DND-41 (cell line): Measurements from ENCODE around the gene TNFRSF8.
A peak's percentile ranks its signal among the peaks of the same experiment; 100 is the strongest.

Experiments used
- ATAC-seq: fragments of 200-7000 bp; cut with Tn5 transposase; 3 replicates; pipeline ENCODE4 v1.9.1; 2021; ENCODE audit warnings: low read depth; ENCODE audit not compliant: insufficient read depth
- DNase-seq: peaks from one replicate; pipeline ENCODE4 v3.0.0-alpha.2; 2020
- H2AFZ ChIP-seq: 2 replicates; pipeline ENCODE4 v1.6.0; 2012; ENCODE audit warnings: low read depth, low read length
- H3K27ac ChIP-seq: 2 replicates; pipeline ENCODE4 v1.5.1; 2012; ENCODE audit warnings: low read length, inconsistent platforms
- H3K27me3 ChIP-seq: fragments of 200-600 bp; sonication (generic); 2 replicates; pipeline ENCODE4 v1.6.0; 2012; ENCODE audit warnings: low read length, mild to moderate bottlenecking, inconsistent platforms; ENCODE audit not compliant: insufficient read depth, poor library complexity
- H3K36me3 ChIP-seq: 2 replicates; pipeline ENCODE4 v1.5.1; 2012; ENCODE audit warnings: low read length, inconsistent platforms; ENCODE audit not compliant: insufficient read depth
- H3K4me1 ChIP-seq: 2 replicates; pipeline ENCODE4 v1.5.1; 2012; ENCODE audit warnings: mild to moderate bottlenecking, low read length; ENCODE audit not compliant: insufficient read depth
- H3K4me2 ChIP-seq: 2 replicates; pipeline ENCODE4 v1.6.0; 2012; ENCODE audit warnings: mild to moderate bottlenecking, moderate library complexity, low read length, inconsistent platforms; ENCODE audit not compliant: insufficient read depth
- H3K4me3 ChIP-seq, 2 experiments: fragments of 200-600 bp in 1 of 2; shearing (Covaris generic) in 1 of 2; 2 replicates each; pipeline ENCODE4 v1.5.1; 2012 to 2016; ENCODE audit warnings: inconsistent platforms in 2 of 2, low read length in 2 of 2, mild to moderate bottlenecking in 2 of 2, low read depth in 1 of 2, moderate library complexity in 1 of 2
- H3K79me2 ChIP-seq: 2 replicates; pipeline ENCODE4 v1.6.0; 2012; ENCODE audit warnings: low read length, inconsistent platforms; ENCODE audit not compliant: insufficient read depth
- H3K9ac ChIP-seq: 2 replicates; pipeline ENCODE4 v1.6.0; 2012; ENCODE audit warnings: low read depth, mild to moderate bottlenecking, inconsistent platforms, low read length, moderate library complexity
- H3K9me3 ChIP-seq: 2 replicates; pipeline ENCODE4 v1.5.1; 2012; ENCODE audit warnings: low read length, moderate library complexity, mild to moderate bottlenecking, inconsistent platforms; ENCODE audit not compliant: insufficient read depth, severe bottlenecking
- H4K20me1 ChIP-seq: 2 replicates; pipeline ENCODE4 v1.6.0; 2012; ENCODE audit warnings: low read length; ENCODE audit not compliant: insufficient read depth
- EZH2 ChIP-seq: IDR thresholded peaks from 3 replicates; pipeline ENCODE4 v1.6.1; 2012; ENCODE audit warnings: borderline replicate concordance, low read depth, mild to moderate bottlenecking, moderate library complexity, low read length, inconsistent platforms; ENCODE audit not compliant: severe bottlenecking
- TF ChIP-seq, protein P1 (sequence below): IDR thresholded peaks from 2 replicates; pipeline ENCODE4 v1.5.1; 2012; ENCODE audit warnings: borderline replicate concordance, low read length, moderate library complexity, mild to moderate bottlenecking; ENCODE audit not compliant: poor library complexity, severe bottlenecking; ENCODE audit errors: extremely low read depth

TNFRSF8 gene

DNA sequence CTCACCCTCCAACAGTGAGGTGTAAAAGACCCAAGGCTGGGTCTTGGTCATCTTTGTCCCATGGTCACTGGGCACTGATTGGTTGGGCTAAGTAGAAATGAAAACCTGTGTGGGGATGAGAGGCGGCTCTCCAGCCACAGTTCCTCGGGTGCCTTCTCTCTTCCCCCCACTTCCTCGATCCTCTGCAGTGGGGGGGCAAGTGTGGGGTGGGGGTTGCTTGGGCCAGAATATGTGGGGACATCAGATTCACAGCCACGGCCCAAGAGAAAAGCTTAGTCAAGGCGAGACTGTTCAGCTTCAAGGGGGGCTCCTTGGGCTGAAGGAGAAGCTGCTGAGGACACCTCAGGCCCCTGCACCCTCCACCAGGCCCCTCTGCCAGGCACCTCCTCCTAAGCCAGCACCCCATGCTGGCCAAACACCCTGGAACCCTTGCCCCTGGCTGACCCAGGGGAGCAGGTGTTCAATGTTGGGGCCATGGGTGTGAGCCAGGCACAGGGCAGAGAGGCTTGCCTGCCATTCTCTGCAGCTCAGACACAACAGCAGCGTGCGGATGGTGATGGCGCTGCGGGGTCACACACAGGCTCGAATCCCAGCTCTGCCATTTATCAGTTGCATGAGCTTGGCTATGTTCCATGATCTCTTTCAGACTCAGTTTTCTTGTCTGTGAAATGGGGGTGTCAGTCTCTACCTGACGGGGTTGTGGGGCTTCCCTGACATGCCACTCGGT is 82.7 kb downstream of the TNFRSF8 start:
- Histone ChIP-seq H3K9me3 (no peaks in the 10 kb centered on the region), H3K9ac (no peak overlapping the region), H3K4me3 (no peak overlapping the region), H2AFZ (no peak overlapping the region), H3K27ac (no peak overlapping the region), H3K27me3 (no peaks in the 10 kb centered on the region), H3K79me2 (no peaks in the 10 kb centered on the region), H3K4me1 (no peaks in the 10 kb centered on the region), H3K4me2 (no peak overlapping the region), H3K36me3 (0 out of 2 replicates have a peak, but pooled peaks cover 3% of the 10 kb centered on the region), H4K20me1 (no peaks in the 10 kb centered on the region)
- ATAC-seq, result no peak
- TF ChIP-seq, protein P1, sequence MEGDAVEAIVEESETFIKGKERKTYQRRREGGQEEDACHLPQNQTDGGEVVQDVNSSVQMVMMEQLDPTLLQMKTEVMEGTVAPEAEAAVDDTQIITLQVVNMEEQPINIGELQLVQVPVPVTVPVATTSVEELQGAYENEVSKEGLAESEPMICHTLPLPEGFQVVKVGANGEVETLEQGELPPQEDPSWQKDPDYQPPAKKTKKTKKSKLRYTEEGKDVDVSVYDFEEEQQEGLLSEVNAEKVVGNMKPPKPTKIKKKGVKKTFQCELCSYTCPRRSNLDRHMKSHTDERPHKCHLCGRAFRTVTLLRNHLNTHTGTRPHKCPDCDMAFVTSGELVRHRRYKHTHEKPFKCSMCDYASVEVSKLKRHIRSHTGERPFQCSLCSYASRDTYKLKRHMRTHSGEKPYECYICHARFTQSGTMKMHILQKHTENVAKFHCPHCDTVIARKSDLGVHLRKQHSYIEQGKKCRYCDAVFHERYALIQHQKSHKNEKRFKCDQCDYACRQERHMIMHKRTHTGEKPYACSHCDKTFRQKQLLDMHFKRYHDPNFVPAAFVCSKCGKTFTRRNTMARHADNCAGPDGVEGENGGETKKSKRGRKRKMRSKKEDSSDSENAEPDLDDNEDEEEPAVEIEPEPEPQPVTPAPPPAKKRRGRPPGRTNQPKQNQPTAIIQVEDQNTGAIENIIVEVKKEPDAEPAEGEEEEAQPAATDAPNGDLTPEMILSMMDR, result no peak
- no peak for TF ChIP-seq EZH2
- DNase-seq, result no peak

DNA sequence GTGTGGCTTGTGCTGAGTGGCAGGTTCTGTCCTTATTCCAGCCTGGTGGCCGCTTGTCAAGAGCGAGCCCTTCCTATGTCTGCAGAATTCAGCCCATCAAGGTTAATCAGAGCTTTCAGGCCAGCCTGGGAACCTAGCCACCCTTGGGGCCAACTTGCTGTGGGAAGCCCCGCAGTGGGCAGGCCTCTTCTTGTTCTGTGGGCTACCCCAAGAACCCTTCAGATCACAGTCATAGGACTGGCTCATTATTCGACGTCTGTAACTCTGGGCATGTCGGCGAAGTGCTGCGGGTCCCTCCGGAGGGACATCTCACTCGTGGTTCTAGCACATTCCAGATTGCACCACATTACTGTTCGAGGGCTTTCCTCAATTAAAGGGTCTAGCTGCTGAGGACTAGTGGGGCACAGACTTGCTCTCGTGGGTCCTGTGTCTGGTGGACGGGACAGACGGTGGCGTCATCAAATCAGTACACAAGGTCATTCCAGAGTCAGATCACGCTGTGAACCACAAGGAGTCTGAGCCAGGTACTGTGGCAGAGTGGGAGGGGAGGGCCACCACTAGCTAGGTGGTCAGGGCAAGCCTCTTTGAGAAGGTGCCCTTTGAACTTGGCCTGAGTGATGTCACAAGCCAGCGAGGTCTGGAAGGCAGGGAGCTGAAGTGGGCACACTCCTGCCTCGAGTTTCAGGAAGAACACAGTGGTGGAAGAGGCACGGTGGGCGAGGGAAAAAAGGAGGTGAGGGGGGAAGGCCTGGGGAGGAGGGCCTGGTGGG is 83.4 kb downstream of the TNFRSF8 start:
- no peak overlapping the region for H3K4me2 ChIP-seq
- DNase-seq (no peak), ATAC-seq (peak; percentile 23; the same call in 2 of the 3 replicates)
- no peaks in the 10 kb centered on the region for H3K4me1 ChIP-seq
- no peak overlapping the region for H2AFZ ChIP-seq
- H3K4me3 ChIP-seq, result no peak overlapping the region
- H3K79me2 ChIP-seq, result no peaks in the 10 kb centered on the region
- no peak overlapping the region for H3K9ac ChIP-seq
- H3K9me3 ChIP-seq, result no peaks in the 10 kb centered on the region
- TF ChIP-seq, protein P1, result no peak
- no peak for TF ChIP-seq EZH2
- no peaks in the 10 kb centered on the region for H4K20me1 ChIP-seq
- no peak overlapping the region for H3K27ac ChIP-seq
- 0 out of 2 replicates have a peak, but pooled peaks cover 3% of the 10 kb centered on the region for H3K36me3 ChIP-seq
- H3K27me3 ChIP-seq, result no peaks in the 10 kb centered on the region

DNA sequence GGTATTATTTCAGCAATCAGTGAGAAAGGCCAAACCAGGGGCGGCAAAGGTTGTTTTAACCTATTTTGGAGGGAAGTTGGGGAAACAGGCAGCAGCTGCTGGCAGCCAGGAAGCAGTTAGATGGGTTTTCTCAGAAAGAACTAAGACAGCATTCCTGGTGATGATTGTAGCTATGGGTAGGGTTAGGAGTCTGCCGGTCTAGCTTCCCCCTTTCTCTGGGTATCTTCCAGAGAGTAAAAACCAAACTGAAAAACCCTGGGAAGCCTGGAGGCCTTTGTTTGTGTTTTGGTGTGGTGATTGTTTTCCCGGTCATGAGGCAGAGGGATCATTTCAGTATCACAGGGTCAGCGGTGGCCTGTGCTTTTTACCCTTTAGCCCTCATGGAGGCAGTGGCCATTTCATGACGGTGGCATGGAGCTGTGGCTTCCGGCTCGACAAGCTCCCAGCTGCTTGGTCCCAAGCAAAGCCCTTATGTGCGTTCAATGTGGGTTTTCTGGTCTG is 84.1 kb downstream of the TNFRSF8 start:
- TF ChIP-seq, protein P1, result no peak
- TF ChIP-seq EZH2, result no peak
- H4K20me1 ChIP-seq, result no peaks in the 10 kb centered on the region
- H3K9ac ChIP-seq, result no peak overlapping the region
- H3K79me2 ChIP-seq, result no peaks in the 10 kb centered on the region
- H3K9me3 ChIP-seq, result no peaks in the 10 kb centered on the region
- 0 out of 2 replicates have a peak, but pooled peaks cover 3% of the 10 kb centered on the region for H3K36me3 ChIP-seq
- H2AFZ ChIP-seq, result no peak overlapping the region
- no peaks in the 10 kb centered on the region for H3K27me3 ChIP-seq
- no peak overlapping the region for H3K4me3 ChIP-seq
- H3K4me2 ChIP-seq, result no peak overlapping the region
- no peaks in the 10 kb centered on the region for H3K4me1 ChIP-seq
- H3K27ac ChIP-seq, result no peak overlapping the region
- DNase-seq, result no peak
- ATAC-seq, result peak; percentile 32; the same call in 1 of the 3 replicates
